SU-DHL-6 (cell line): Measurements from ENCODE around the gene GUCA2A.

Source experiments
- EZH2phosphoT487 ChIP-seq: fragments of 200-600 bp; sonication (generic), shearing (Covaris generic); conservative IDR thresholded peaks from 2 replicates; pipeline ENCODE4 v1.6.1; 2018; ENCODE audit warnings: mild to moderate bottlenecking, antibody characterized with exemption, low read length, moderate library complexity, mixed read lengths
- TF ChIP-seq, protein P1 (sequence below): fragments of 200-600 bp; sonication (generic); IDR thresholded peaks from one replicate; pipeline ENCODE4 v1.5.1; 2017; ENCODE audit warnings: antibody characterized with exemption, mild to moderate bottlenecking, low read length, moderate library complexity; ENCODE audit not compliant: insufficient read depth, poor library complexity, severe bottlenecking

DNA sequence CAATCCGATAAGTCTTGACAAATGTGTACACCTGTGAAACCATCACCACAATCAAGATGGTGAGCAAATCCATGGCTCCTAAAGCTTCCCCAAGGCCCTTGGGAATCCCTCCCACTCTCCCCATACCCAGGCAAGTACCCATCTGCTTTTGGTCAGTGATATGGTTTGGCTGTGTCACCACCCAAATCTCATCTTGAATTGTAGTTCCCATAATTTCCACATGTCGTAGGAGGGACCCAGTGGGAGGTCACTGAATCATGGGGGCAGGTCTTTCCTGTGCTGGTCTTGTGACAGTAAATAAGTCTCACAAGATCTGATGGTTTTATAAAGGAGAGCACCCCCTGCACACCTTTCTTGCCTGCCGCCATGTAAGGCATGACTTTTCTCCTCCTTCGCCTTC is 26.0 kb downstream of the GUCA2A start:
- TF ChIP-seq, protein P1, sequence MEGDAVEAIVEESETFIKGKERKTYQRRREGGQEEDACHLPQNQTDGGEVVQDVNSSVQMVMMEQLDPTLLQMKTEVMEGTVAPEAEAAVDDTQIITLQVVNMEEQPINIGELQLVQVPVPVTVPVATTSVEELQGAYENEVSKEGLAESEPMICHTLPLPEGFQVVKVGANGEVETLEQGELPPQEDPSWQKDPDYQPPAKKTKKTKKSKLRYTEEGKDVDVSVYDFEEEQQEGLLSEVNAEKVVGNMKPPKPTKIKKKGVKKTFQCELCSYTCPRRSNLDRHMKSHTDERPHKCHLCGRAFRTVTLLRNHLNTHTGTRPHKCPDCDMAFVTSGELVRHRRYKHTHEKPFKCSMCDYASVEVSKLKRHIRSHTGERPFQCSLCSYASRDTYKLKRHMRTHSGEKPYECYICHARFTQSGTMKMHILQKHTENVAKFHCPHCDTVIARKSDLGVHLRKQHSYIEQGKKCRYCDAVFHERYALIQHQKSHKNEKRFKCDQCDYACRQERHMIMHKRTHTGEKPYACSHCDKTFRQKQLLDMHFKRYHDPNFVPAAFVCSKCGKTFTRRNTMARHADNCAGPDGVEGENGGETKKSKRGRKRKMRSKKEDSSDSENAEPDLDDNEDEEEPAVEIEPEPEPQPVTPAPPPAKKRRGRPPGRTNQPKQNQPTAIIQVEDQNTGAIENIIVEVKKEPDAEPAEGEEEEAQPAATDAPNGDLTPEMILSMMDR: no peak
- TF ChIP-seq EZH2phosphoT487: no peak
